Measurements from ENCODE around the gene SH3GL2.
A peak's percentile ranks its signal among the peaks of the same experiment; 100 is the strongest.

Gene SH3GL2

DNA sequence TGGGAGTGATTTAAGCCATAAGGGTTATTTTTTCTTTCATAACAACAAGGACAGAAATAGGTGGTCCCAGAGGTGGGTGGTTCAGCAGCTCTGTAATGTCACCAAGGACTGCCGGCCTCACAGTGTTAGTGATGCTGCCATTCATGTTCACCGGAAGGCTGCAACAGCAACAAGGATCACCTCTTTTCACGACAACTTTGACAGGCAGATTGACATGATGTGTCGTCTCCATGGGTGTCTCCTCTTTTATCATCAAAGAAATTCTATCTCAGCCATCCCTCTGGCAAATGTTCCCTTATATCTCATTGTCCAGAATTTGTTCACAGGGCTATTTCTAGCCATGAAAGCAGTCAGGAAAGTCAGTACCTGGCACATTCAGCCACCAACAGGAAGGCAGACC lies 231.5 kb downstream of the SH3GL2 start:
- no peak overlapping the region for H3K4me3 ChIP-seq (ENCODE audit: low read depth, low read length)
- no peak for DNase-seq (ENCODE audit: low read depth)
- TF ChIP-seq, protein P1, sequence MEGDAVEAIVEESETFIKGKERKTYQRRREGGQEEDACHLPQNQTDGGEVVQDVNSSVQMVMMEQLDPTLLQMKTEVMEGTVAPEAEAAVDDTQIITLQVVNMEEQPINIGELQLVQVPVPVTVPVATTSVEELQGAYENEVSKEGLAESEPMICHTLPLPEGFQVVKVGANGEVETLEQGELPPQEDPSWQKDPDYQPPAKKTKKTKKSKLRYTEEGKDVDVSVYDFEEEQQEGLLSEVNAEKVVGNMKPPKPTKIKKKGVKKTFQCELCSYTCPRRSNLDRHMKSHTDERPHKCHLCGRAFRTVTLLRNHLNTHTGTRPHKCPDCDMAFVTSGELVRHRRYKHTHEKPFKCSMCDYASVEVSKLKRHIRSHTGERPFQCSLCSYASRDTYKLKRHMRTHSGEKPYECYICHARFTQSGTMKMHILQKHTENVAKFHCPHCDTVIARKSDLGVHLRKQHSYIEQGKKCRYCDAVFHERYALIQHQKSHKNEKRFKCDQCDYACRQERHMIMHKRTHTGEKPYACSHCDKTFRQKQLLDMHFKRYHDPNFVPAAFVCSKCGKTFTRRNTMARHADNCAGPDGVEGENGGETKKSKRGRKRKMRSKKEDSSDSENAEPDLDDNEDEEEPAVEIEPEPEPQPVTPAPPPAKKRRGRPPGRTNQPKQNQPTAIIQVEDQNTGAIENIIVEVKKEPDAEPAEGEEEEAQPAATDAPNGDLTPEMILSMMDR (IDR thresholded peaks at IDR 0.05; ENCODE audit: low read depth, low read length, missing control alignments) = no peak

DNA sequence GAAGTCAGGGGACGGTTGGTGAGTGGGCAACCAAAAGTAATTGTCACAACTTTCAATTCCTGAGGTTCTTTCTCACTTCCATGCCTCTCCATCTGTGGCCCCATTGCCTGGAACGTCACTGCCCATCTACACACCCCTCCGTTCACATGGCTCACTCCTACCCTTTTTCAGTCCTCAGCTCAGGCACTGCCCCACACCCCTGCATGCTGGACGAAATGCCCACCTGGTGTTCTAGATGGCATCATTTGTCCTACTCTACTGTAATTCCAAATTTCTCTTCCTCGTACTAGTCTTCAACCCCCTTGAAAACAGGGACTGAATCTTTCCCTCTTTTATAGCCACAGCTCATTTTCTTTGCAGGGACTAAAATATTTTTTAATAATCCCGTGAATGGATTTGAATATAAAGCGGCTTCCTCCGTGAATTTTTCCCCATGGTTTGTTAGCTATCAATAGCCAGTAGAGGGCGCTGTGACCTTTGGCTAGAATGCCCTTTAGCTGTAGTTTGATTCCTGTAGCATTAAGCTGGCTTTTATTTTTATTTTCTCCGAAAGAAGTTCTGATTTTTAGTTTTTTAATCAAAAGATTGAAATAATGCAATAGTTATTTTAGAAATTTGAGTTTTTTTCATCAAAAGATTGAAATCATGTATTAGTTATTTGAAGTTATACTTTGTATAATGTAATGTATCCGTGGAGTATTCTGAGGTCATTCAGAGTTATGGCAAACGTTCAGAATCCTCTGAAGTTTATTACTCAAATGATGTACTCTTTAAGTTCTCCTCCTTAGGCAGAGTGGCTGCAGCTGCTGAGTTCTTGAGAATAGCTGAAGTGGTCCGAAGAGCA lies 232.1 kb downstream of the SH3GL2 start:
- DNase-seq (ENCODE audit: low read depth) = peak; percentile 5
- TF ChIP-seq, protein P1 (IDR thresholded peaks at IDR 0.05; ENCODE audit: low read depth, low read length, missing control alignments) = peak; percentile 71
- H3K4me3 ChIP-seq (ENCODE audit: low read depth, low read length) = no peak overlapping the region

- TF ChIP-seq, protein P1 (IDR thresholded peaks at IDR 0.05; ENCODE audit: low read depth, low read length, missing control alignments) = no peak
- no peak for DNase-seq (ENCODE audit: low read depth)
- no peak overlapping the region for H3K4me3 ChIP-seq (ENCODE audit: low read depth, low read length)
These were observed 234.9 kb downstream of the SH3GL2 start for GRCh38 chr9:17813798-17814197.

GRCh38 chr9:17816431-17817027 lies 237.7 kb downstream of the SH3GL2 start:
- H3K4me3 ChIP-seq (ENCODE audit: low read depth, low read length) = no peak overlapping the region
- TF ChIP-seq, protein P1 (IDR thresholded peaks at IDR 0.05; ENCODE audit: low read depth, low read length, missing control alignments) = no peak
- DNase-seq (ENCODE audit: low read depth) = no peak

- no peak for DNase-seq (ENCODE audit: low read depth)
- no peak overlapping the region for H3K4me3 ChIP-seq (ENCODE audit: low read depth, low read length)
- TF ChIP-seq, protein P1 (IDR thresholded peaks at IDR 0.05; ENCODE audit: low read depth, low read length, missing control alignments) = no peak
These were observed 245.3 kb downstream of the SH3GL2 start for GRCh38 chr9:17824191-17824590.

DNA sequence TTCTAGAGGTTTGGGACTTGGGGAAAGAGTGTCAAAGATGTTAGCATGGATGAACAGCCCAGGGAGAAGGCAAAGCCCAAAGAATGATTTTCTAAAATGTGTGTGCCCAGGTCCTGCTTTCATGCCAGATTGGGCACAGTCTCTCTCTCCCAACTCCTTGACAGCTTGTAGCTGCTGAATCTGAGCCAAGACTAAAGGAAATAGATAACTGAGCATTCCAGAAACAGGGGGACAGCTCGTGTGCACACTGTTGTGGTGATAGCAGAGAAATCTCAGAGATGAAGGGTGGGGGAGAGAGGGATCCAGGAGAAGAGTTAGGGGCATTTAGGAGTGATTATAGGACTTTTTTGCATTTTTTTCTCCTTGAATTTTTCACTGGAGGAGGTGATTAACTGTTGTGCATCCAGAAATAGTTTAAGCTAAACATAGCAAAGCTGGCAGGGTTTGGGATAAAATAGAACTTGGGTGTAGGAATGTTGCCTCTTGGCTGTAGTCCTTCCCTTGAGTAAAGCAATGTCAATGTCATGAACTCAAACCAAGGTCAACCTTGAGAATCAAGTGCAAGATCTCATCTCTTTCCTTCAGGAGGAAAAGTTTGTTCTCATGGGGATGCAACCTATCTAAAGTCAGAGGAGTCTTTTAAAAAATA lies 245.9 kb downstream of the SH3GL2 start:
- no peak overlapping the region for H3K4me3 ChIP-seq (ENCODE audit: low read depth, low read length)

More for the DNA sequence above, 245.9 kb downstream of the SH3GL2 start:
- DNase-seq (ENCODE audit: low read depth) = no peak
- TF ChIP-seq, protein P1 (IDR thresholded peaks at IDR 0.05; ENCODE audit: low read depth, low read length, missing control alignments) = no peak
